ENCODE data around the gene CD163L1.
"Not testable (repeated sequence)": the region's sequence is repeated elsewhere in the genome, so short reads cannot be mapped to it uniquely, and the experiment has no call there.

Gene CD163L1

DNA sequence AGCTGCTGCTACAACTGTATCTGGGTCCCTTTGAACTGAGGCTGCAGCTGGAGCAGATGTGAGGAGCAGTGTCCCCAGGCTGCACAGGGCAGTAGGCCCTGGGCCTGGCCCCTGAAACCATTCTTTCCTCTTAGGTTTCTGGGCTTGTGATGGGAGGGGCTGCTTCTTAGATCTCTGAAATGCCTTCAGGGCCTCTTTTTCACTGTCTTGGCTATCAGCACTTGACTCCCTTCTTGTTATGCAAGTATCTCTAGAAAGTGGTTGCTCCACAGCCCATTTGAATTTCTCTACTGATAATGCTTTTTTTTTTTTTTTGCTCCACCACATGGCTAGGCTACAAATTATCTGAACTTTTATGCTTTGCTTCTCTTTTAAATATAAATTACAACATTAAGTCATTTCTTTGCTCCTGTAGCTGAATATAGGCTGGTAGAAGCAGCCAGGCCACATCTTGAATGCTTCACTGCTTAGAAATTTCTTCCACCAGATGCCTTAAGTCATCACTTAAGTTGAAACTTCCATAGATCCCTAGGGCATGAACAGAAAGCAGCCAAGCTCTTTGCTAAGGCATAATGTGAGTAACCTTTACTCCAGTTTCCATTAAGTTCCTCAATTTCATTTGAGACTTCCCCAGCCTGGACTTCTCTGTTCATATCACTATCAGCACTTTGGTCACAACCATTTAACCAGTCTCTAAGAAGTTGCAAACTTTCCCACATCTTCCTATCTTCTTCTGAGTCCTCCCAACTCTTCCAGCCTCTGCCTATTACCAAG is 98.9 kb downstream of the CD163L1 start:
- Histone ChIP-seq H3K36me3 (no peaks in the 10 kb centered on the region), H3K9me3 (ENCODE audit: severe bottlenecking) (no peaks in the 10 kb centered on the region), H3K27me3 (ENCODE audit: insufficient read depth, low read depth, severe bottlenecking) (no peaks in the 10 kb centered on the region), H3K4me3 (ENCODE audit: low read depth, low read length) (no peak overlapping the region), H3K27ac (no peak overlapping the region)
- no peak for DNase-seq
- TF ChIP-seq, protein P1, sequence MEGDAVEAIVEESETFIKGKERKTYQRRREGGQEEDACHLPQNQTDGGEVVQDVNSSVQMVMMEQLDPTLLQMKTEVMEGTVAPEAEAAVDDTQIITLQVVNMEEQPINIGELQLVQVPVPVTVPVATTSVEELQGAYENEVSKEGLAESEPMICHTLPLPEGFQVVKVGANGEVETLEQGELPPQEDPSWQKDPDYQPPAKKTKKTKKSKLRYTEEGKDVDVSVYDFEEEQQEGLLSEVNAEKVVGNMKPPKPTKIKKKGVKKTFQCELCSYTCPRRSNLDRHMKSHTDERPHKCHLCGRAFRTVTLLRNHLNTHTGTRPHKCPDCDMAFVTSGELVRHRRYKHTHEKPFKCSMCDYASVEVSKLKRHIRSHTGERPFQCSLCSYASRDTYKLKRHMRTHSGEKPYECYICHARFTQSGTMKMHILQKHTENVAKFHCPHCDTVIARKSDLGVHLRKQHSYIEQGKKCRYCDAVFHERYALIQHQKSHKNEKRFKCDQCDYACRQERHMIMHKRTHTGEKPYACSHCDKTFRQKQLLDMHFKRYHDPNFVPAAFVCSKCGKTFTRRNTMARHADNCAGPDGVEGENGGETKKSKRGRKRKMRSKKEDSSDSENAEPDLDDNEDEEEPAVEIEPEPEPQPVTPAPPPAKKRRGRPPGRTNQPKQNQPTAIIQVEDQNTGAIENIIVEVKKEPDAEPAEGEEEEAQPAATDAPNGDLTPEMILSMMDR (IDR thresholded peaks at IDR 0.05; ENCODE audit: low read depth, low read length) = no peak

DNA sequence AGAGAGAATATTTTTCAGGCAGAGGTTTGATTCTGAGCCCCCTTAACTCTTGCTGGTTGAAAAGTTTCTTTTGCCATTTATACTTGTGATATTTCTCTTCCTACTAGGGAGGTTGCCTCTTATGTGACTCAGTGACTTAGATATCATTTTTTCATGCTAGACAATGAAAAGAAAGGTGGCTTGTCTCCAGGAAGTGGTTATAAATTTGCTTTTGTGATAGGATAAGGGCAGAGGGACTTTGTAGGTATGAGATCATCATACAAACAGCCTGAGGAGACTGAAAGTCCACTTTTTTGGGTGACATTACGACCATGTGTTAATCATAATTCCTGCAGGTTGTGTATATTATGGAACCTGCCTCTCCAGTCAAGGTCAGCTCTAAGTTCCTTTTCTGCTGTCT is 104.3 kb downstream of the CD163L1 start:
- Histone ChIP-seq H3K4me3 (ENCODE audit: low read depth, low read length) (no peak overlapping the region), H3K36me3 (no peaks in the 10 kb centered on the region), H3K27me3 (ENCODE audit: insufficient read depth, low read depth, severe bottlenecking) (no peaks in the 10 kb centered on the region), H3K27ac (no peak overlapping the region), H3K9me3 (ENCODE audit: severe bottlenecking) (no peaks in the 10 kb centered on the region)
- TF ChIP-seq, protein P1 (IDR thresholded peaks at IDR 0.05; ENCODE audit: low read depth, low read length) = no peak
- DNase-seq = no peak

DNA sequence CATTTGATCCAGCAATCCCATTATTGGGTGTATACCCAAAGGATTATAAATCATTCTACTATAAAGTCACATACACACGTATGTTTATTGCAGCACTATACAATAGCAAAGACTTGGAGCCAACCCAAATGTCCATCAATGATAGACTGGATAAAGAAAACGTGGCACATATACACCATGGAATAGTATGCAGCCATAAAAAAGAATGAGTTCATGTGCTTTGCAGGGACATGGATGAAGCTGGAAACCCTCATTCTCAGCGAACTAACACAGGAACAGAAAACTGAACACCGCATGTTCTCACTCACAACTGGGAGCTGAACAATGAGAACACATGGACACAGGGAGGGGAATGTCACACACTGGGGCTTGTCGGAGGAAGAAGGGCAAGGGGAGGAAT is 106.2 kb downstream of the CD163L1 start:
- H3K36me3 ChIP-seq; H3K27ac ChIP-seq; DNase-seq; H3K4me3 ChIP-seq (ENCODE audit: low read depth, low read length); H3K9me3 ChIP-seq (ENCODE audit: severe bottlenecking); H3K27me3 ChIP-seq (ENCODE audit: insufficient read depth, low read depth, severe bottlenecking): not testable (repeated sequence)

GRCh38 chr12:7327918-7328317 is 116.0 kb downstream of the CD163L1 start:
- TF ChIP-seq, protein P1 (IDR thresholded peaks at IDR 0.05; ENCODE audit: low read depth, low read length) = no peak
- no peak for DNase-seq

DNA sequence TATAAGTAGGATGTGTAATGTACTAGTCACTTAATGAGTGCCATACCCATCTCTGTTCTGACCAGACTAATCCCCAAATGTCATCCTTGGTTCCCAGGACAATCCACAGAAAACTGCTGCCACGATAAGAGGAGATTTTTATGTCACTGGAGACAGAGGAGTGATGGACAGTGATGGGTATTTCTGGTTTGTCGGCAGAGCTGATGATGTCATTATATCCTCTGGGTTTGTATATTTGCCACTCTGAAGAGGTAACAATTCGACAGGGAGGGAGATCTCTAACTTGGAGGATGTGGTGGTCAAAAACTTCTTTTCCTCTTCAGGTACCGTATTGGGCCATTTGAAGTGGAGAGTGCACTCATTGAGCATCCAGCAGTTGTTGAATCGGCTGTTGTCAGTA is 119.8 kb downstream of the CD163L1 start:
- Histone ChIP-seq H3K4me3 (ENCODE audit: low read depth, low read length) (no peak overlapping the region), H3K27ac (no peak overlapping the region), H3K9me3 (ENCODE audit: severe bottlenecking) (peaks cover 2% of the 10 kb centered on the region), H3K27me3 (ENCODE audit: insufficient read depth, low read depth, severe bottlenecking) (peaks cover 16% of the 10 kb centered on the region), H3K36me3 (no peaks in the 10 kb centered on the region)
- no peak for DNase-seq
- TF ChIP-seq, protein P1 (IDR thresholded peaks at IDR 0.05; ENCODE audit: low read depth, low read length) = no peak

More at GRCh38 chr12:7327918-7328317, 116.0 kb downstream of the CD163L1 start:
- H3K27ac ChIP-seq = no peak overlapping the region
- H3K36me3 ChIP-seq = no peaks in the 10 kb centered on the region
- peaks cover 4% of the 10 kb centered on the region for H3K9me3 ChIP-seq (ENCODE audit: severe bottlenecking)
- peaks cover 11% of the 10 kb centered on the region for H3K27me3 ChIP-seq (ENCODE audit: insufficient read depth, low read depth, severe bottlenecking)
- no peak overlapping the region for H3K4me3 ChIP-seq (ENCODE audit: low read depth, low read length)

GRCh38 chr12:7322599-7322998 is 121.4 kb downstream of the CD163L1 start:
- Histone ChIP-seq H3K27ac (no peak overlapping the region), H3K4me3 (ENCODE audit: low read depth, low read length) (no peak overlapping the region), H3K27me3 (ENCODE audit: insufficient read depth, low read depth, severe bottlenecking) (peaks cover 9% of the 10 kb centered on the region), H3K36me3 (no peaks in the 10 kb centered on the region), H3K9me3 (ENCODE audit: severe bottlenecking) (peaks cover 2% of the 10 kb centered on the region)
- TF ChIP-seq, protein P1 (IDR thresholded peaks at IDR 0.05; ENCODE audit: low read depth, low read length) = no peak
- DNase-seq = no peak
